ENCODE data around the gene TMCO4. TPM values are rescaled to one million over a fixed set of nuclear protein-coding genes. Genes with fewer than 3 reads are reported as not detected.
A peak's percentile ranks its signal among the peaks of the same experiment; 100 is the strongest.

Gene TMCO4
- total and polyA plus RNA-seq, 12 donors = 6.1 to 12.2 (median 8.0) TPM

- WGBS, 2 donors = 68 to 71% methylated on average over 15 of the region's 15 CpGs
- DNase-seq = no peak
- peaks cover 21 to 70% (median 46%) of the 10 kb centered on the region in 9 donors for H3K4me1 ChIP-seq
- no peak overlapping the region for H3K27ac ChIP-seq
- H3K27me3 ChIP-seq = peaks cover 0 to under 1% (median 0%) of the 10 kb centered on the region in 7 donors
- no peak for ATAC-seq
- intact Hi-C loops (cut with DNase I) = loop anchor here (5.0 to 10.0 kb wide), 10 partner anchors 168 to 400 kb away; partner anchors contain the start of genes EMC1 (in 5 of the 10), MRTO4 (in 5 of the 10) and CAPZB (in 2 of the 10)
- H3K4me3 ChIP-seq = no peak overlapping the region
- no peaks in the 10 kb centered on the region for H3K9me3 ChIP-seq
- TF ChIP-seq CTCF (IDR thresholded peaks at IDR 0.05) = no peak
- H3K36me3 ChIP-seq = peaks cover 0 to 53% (median 0%) of the 10 kb centered on the region in 9 donors
Measured at GRCh38 chr1:19654886-19655717, 144.6 kb downstream of the TMCO4 start.

GRCh38 chr1:19654386-19654785 is 145.3 kb downstream of the TMCO4 start:
- Histone ChIP-seq H3K27ac (no peak overlapping the region), H3K36me3 (peaks cover 0 to 53% (median 0%) of the 10 kb centered on the region in 9 donors), H3K4me3 (no peak overlapping the region), H3K27me3 (no peaks in the 10 kb centered on the region), H3K4me1 (peaks cover 20 to 70% (median 47%) of the 10 kb centered on the region in 9 donors), H3K9me3 (no peaks in the 10 kb centered on the region)
- no peak for TF ChIP-seq CTCF (IDR thresholded peaks at IDR 0.05)
- DNase-seq (no peak), ATAC-seq (no peak)
- intact Hi-C loops (cut with DNase I) = loop anchor here (5.0 to 10.0 kb wide), 10 partner anchors 167 to 400 kb away; partner anchors contain the start of genes EMC1 (in 5 of the 10), MRTO4 (in 5 of the 10) and CAPZB (in 2 of the 10)
- 82 to 88% methylated on average over 5 of the region's 5 CpGs for WGBS, 2 donors

DNA sequence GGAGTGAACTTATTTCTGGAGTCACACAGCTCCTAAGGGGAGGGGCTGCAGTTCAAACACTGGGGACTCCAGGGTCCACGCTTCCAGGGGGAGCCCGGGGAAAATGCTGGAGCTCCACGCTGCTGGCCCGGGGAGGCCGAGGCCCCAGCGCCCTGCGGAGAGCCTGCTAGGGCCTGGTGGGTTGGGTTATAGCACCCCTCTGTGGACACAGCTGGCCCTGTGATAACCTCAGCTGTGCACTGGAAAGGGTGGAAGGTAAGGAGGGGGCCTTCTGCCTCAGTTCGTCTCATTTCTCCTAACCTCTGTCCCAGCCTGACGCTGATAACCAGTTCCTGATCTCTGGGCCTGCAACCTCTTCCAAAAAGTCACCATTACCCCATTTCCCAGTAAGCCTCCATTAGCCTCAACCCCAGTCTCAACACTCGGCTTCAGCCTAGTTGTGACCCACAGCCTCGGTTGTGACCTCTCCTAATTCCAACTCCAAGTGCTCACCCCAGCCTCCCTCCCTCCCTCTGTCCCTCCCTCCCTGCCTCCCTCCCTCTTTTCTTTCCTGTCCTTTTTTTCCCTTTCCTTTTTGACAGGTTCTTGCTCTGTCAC is 148.5 kb downstream of the TMCO4 start:
- Histone ChIP-seq H3K36me3 (peaks cover 0 to 24% (median 0%) of the 10 kb centered on the region in 9 donors), H3K4me3 (peak overlapping the region in 4 of 10 donors; percentile 16 to 23 (median 18)), H3K27ac (peak overlapping the region; percentile 24 to 95 (median 80)), H3K9me3 (no peaks in the 10 kb centered on the region), H3K27me3 (peaks cover 0 to 8% (median 0%) of the 10 kb centered on the region in 7 donors), H3K4me1 (peaks cover 25 to 100% (median 65%) of the 10 kb centered on the region in 9 donors)
- intact Hi-C loops (cut with DNase I) = loop anchor here (2.0 to 10.0 kb wide), 13 partner anchors 164 to 396 kb away; partner anchors contain the start of genes EMC1 (in 5 of the 10), MRTO4 (in 5 of the 10) and CAPZB (in 2 of the 10)
- peak; percentile 66 to 70 for DNase-seq
- TF ChIP-seq CTCF (IDR thresholded peaks at IDR 0.05) = peak; percentile 54 to 84 (median 77)
- peak; percentile 76 to 87 (median 83) for ATAC-seq
- WGBS, 2 donors = 13 to 19% methylated on average over 11 of the region's 11 CpGs
